Tibial artery (tissue), 4 donors: ENCODE data around the gene ABCC3.

Experiments
- DNase-seq, 2 donors: peaks; one replicate each; pipeline ENCODE4 v3.0.0-alpha.2; 2019
- H3K27ac ChIP-seq, 2 donors: fragments of 200-600 bp; sonication (generic) in 1 of 2; 1 replicate in 1 of 2; 2 replicates in 1 of 2; pipeline ENCODE4 v1.5.1; 2018 to 2019; ENCODE audit warnings: mild to moderate bottlenecking in 1 of 2
- H3K27me3 ChIP-seq, 2 donors: fragments of 200-600 bp; sonication (generic) in 1 of 2; one replicate each; pipeline versions ENCODE4 v1.5.1 to v1.6.0; 2016 to 2019
- H3K36me3 ChIP-seq, 3 donors: fragments of 200-600 bp; sonication (generic) in 2 of 3; one replicate each; pipeline ENCODE4 v1.5.1; 2016 to 2019; ENCODE audit warnings: mild to moderate bottlenecking in 2 of 3
- H3K4me1 ChIP-seq, 4 donors: fragments of 200-600 bp; sonication (generic) in 2 of 4; 1 replicate in 3 of 4; 2 replicates in 1 of 4; pipeline ENCODE4 v1.5.1; 2016 to 2019
- H3K4me3 ChIP-seq, 2 donors: fragments of 200-600 bp; sonication (generic) in 1 of 2; 1 replicate in 1 of 2; 2 replicates in 1 of 2; pipeline ENCODE4 v1.5.1; 2018 to 2019; ENCODE audit warnings: mild to moderate bottlenecking in 2 of 2
- H3K9me3 ChIP-seq, 3 donors: fragments of 200-600 bp; sonication (generic) in 1 of 3; one replicate each; pipeline ENCODE4 v1.5.1; 2016 to 2019
- intact Hi-C: fragments of 100-400 bp; cut with DNase I; formaldehyde crosslinking; loops from one replicate; pipeline ENCODE4 v1.15.0; 2023; ENCODE audit warnings: low total_unique reads
- TF ChIP-seq, protein P1 (sequence below), 2 experiments: fragments of 200-600 bp in 1 of 2; fragments of 450-650 bp in 1 of 2; IDR thresholded peaks; one replicate each; pipeline ENCODE4 v1.5.1; 2017 to 2019; ENCODE audit warnings: antibody characterized with exemption in 2 of 2, mild to moderate bottlenecking in 1 of 2, moderate library complexity in 1 of 2

The ABCC3 gene

GRCh38 chr17:50728112-50728429 is 93.4 kb downstream of the ABCC3 start:
- Histone ChIP-seq H3K27ac (no peak overlapping the region), H3K4me3 (no peak overlapping the region), H3K27me3 (no peaks in the 10 kb centered on the region), H3K9me3 (no peaks in the 10 kb centered on the region), H3K4me1 (peaks cover 3 to 99% (median 59%) of the 10 kb centered on the region in 4 donors), H3K36me3 (no peaks in the 10 kb centered on the region)
- TF ChIP-seq, protein P1, sequence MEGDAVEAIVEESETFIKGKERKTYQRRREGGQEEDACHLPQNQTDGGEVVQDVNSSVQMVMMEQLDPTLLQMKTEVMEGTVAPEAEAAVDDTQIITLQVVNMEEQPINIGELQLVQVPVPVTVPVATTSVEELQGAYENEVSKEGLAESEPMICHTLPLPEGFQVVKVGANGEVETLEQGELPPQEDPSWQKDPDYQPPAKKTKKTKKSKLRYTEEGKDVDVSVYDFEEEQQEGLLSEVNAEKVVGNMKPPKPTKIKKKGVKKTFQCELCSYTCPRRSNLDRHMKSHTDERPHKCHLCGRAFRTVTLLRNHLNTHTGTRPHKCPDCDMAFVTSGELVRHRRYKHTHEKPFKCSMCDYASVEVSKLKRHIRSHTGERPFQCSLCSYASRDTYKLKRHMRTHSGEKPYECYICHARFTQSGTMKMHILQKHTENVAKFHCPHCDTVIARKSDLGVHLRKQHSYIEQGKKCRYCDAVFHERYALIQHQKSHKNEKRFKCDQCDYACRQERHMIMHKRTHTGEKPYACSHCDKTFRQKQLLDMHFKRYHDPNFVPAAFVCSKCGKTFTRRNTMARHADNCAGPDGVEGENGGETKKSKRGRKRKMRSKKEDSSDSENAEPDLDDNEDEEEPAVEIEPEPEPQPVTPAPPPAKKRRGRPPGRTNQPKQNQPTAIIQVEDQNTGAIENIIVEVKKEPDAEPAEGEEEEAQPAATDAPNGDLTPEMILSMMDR (IDR thresholded peaks at IDR 0.05): no peak
- no peak for DNase-seq
- intact Hi-C loops: no loop called here

DNA sequence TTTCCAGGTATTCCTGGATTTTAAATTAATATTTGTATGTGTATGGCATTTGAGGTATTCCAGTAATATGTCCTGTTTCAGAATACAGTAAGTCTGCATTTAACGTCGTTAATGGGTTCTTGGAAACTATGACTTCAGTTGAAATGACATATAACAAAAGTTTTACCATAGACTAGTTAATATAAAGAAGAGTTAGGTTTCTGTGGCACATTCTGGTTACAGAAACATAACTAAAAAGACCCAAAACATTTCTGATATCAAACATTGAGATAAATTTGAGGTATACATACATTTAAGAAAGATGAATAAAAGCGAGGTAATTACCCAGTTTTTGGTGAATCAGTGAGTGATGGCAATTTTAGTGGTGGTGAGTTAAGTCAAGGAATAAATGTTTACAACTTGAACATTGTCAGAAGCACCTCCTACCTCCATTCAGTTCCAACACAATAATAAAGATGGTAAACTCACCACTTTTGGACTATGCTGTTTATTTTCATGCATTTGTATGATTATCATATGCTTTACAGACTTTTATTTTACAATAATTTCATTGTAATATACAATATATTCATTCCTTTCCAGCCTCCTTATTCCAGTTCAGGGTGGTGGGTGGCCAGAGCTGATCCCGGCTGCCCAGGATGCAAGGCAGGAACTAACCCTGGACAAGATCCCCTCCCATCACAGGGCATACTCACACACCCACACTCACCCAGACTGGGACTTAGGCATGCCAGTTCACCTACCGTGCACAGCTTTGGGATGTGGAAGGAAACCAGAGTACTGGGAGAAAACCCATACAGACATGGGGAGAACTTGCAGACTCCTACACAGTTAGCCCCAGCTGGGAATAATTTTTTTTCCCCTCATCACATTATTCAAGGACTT is 94.4 kb downstream of the ABCC3 start:
- Histone ChIP-seq H3K4me1 (peaks cover 3 to 99% (median 51%) of the 10 kb centered on the region in 4 donors), H3K36me3 (no peaks in the 10 kb centered on the region), H3K9me3 (no peaks in the 10 kb centered on the region), H3K27ac (no peak overlapping the region), H3K27me3 (no peaks in the 10 kb centered on the region), H3K4me3 (no peak overlapping the region)
- TF ChIP-seq, protein P1 (IDR thresholded peaks at IDR 0.05): no peak
- intact Hi-C loops: no loop called here
- no peak for DNase-seq

GRCh38 chr17:50731575-50732460 is 97.1 kb downstream of the ABCC3 start:
- peaks cover 0 to 93% (median 46%) of the 10 kb centered on the region in 4 donors for H3K4me1 ChIP-seq
- H3K36me3 ChIP-seq: no peaks in the 10 kb centered on the region
- H3K4me3 ChIP-seq: no peak overlapping the region
- TF ChIP-seq, protein P1 (IDR thresholded peaks at IDR 0.05): no peak
- no peak overlapping the region for H3K27ac ChIP-seq
- H3K27me3 ChIP-seq: no peaks in the 10 kb centered on the region
- intact Hi-C loops: no loop called here
- no peaks in the 10 kb centered on the region for H3K9me3 ChIP-seq
- DNase-seq: no peak

DNA sequence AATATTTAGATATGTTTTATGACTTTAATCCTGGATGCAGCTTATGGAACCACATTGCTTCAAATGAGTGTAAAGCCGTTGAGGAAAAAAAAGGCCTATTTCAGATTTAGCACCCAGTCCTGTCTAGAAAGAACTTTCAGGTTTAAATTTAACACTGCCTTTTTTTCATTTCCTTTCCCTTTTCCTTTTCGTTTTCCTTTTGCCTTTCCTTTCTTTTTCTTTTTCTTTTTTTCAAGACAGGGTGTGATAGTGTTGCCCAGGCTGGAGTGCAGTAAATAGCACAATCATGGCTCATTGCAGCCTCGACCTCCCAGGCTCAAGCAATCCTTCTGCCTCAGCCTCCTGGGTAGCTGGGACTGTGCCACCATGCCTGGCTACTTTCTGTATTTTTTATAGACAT is 100.6 kb downstream of the ABCC3 start:
- Histone ChIP-seq H3K27ac (no peak overlapping the region), H3K9me3 (no peaks in the 10 kb centered on the region), H3K4me1 (peaks cover 0 to 71% (median 24%) of the 10 kb centered on the region in 4 donors), H3K36me3 (peaks cover 8 to 21% (median 15%) of the 10 kb centered on the region in 3 donors), H3K27me3 (no peaks in the 10 kb centered on the region), H3K4me3 (no peak overlapping the region)
- DNase-seq: no peak
- TF ChIP-seq, protein P1 (IDR thresholded peaks at IDR 0.05): no peak
- intact Hi-C loops: no loop called here

GRCh38 chr17:50737118-50737698 is 102.5 kb downstream of the ABCC3 start:
- Histone ChIP-seq H3K4me3 (no peak overlapping the region), H3K27me3 (no peaks in the 10 kb centered on the region), H3K4me1 (peaks cover 0 to 52% (median 12%) of the 10 kb centered on the region in 4 donors), H3K27ac (no peak overlapping the region), H3K9me3 (no peaks in the 10 kb centered on the region), H3K36me3 (peaks cover 27 to 40% (median 34%) of the 10 kb centered on the region in 3 donors)
- TF ChIP-seq, protein P1 (IDR thresholded peaks at IDR 0.05): no peak
- intact Hi-C loops: no loop called here
- no peak for DNase-seq
